OCI-M2 (cell line): Measurements from ENCODE around the gene WFDC1.

Experiments used
- DNase-seq: peaks from one replicate; lab custom pipeline; 2025; ENCODE audit not compliant: unreplicated experiment; lab: John Stamatoyannopoulos, UW

Gene WFDC1

DNA sequence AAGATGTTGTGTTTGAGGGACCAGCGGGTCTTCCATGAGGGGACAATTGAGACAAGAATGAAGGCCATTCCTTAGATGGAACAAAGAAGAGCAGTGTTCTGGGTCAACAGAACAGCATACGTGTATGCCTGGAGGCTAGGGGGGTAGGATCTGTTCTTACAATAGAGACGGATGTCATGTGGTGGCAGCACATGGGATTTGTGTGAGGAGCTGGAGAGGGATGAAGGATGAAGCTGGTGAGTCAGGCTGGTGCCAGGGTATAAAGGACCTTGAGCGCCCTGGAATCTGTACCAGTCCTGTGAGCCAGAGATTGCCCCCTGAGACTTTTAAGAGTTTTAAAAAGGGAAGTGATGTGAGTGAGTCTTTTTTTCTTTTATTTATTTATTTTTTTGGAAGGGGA, 22.8 kb upstream of the WFDC1 start:
- no peak for DNase-seq

- no peak for DNase-seq
Observed at GRCh38 chr16:84272740-84273320, 21.8 kb upstream of the WFDC1 start.

- DNase-seq = no peak
Observed at GRCh38 chr16:84274515-84274914, 20.2 kb upstream of the WFDC1 start.

GRCh38 chr16:84275585-84276151, 19.0 kb upstream of the WFDC1 start:
- DNase-seq = no peak

DNA sequence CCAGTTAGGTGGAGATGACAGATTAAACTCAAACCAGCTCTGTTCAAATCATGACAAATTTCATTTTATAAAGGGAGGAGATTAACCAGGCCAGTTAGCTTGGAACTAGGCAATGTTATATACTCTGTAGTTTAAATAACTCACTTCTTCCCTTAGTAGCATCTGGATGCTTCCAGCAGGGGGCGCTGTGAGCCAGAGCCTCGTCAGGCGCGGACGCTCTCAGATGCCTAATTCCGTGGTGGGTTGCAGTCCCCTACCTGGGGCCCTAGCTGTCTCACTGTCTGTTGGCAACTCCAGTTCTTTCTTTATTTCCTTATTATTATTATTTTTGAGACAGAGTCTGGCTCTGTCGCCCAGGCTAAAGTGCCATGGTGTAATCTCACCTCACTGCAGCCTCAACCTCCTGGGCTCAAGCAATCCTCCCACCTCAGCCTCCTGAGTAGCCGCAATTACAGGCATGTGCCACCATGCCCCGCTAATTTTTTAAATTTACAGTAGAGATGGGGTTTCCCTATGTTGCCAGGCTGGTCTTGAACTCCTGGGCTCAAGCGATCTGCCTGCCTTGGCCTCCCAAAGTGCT, 17.3 kb upstream of the WFDC1 start:
- no peak for DNase-seq

DNA sequence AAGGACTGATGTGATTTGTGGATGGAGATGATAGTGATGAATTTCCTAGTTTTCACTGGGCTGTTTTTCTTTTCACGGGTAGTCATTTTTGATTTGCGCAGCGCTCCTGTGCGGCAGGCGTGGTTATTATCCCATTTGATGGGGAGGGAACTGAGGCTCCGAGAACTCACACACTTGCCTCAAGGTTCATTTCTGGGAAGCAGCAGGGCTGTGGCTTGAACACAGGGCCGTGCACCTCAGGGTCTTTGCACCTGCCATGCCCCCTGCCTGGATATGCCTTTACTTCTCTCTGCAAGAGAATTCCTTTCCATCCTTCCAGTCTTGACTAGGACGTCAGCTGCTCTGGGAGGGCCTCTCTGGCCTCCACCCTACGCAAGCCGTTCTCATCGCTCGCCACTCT, 16.3 kb upstream of the WFDC1 start:
- no peak for DNase-seq

DNA sequence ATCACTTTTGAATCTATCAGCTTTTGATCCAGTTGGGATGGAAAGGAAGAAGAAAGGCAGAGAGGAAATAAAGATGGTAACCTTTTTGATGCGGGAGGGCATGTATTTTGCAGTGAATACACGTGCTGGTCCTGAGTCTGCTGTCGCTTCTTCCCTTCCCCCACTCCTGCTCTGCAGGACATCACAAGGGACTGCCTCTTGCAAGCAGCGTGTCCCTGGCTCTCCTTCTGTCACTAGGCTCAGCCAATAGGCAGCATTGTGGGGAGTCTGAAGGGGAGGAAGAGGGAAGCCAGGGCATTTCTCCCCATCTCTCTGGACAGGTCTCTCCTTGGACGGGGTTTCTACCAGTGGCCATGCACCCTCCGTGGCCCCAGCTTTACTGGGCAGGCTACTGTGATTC, 15.7 kb upstream of the WFDC1 start:
- DNase-seq = no peak

GRCh38 chr16:84279881-84280280, 14.8 kb upstream of the WFDC1 start:
- no peak for DNase-seq

- no peak for DNase-seq
Observed at GRCh38 chr16:84281074-84281473, 13.6 kb upstream of the WFDC1 start.

DNA sequence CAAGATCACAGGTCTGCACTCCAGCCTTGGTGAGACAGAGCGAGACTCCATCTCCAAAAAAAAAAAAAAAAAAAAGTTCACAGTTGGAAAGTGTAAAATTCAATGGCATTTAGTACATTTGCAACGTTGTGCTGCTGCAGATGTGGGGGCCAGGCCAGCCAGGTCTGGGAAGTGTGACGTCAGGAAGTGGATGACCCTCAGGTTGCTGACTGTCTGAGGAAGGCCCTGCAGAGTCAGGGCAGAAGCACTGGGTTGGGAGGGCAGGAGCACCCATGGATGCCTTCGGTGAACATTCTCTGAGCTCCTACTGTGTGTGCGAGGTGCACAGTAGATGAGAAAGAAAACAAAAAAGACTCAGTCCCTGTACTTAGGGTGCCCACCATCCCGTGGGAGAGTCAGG, 12.1 kb upstream of the WFDC1 start:
- no peak for DNase-seq

GRCh38 chr16:84283314-84284153, 11.1 kb upstream of the WFDC1 start:
- DNase-seq = no peak

- no peak for DNase-seq
Observed at GRCh38 chr16:84284154-84284722, 10.4 kb upstream of the WFDC1 start.

GRCh38 chr16:84286578-84287240, 8.0 kb upstream of the WFDC1 start:
- DNase-seq = no peak

- no peak for DNase-seq
Observed at GRCh38 chr16:84288902-84289301, 5.8 kb upstream of the WFDC1 start.

DNA sequence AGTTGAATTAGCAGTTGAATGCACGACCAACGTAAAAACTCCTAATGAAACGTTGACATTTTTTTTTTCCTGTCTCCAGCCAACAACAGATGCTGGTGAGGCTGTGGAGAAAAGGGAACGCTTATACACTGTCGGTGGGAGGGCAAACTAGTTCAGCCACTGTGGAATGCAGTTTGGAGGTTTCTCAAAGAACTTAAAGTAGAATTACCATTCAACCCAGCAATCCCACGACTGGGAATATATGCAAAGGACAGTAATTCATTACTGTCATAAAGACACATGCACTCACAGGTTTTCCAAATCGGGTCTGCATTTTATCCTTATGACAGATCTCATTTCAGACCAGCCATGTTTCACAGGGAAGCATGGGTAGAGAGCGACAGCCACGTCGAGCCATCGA, 3.5 kb upstream of the WFDC1 start:
- DNase-seq = no peak

DNA sequence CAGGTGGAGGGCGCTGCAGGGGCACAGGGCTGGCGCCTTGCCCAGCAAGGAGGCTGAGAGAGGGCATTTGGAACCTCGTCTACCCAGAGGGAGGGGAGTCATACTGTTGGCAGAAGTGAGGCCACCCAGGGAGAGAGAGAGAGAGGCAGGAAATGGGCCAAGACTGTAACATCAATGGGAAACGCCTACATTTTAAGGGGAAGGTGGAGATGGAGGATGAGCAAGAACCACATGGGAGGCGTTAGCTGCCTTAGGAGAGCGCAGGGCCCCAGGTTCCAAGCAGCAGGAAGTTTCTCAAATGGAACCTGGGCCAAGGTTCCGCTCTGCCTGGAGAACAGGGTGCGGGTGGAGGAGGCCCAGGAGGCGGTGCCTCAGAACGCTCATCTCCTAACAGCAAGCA, 2.7 kb upstream of the WFDC1 start:
- DNase-seq = no peak

DNA sequence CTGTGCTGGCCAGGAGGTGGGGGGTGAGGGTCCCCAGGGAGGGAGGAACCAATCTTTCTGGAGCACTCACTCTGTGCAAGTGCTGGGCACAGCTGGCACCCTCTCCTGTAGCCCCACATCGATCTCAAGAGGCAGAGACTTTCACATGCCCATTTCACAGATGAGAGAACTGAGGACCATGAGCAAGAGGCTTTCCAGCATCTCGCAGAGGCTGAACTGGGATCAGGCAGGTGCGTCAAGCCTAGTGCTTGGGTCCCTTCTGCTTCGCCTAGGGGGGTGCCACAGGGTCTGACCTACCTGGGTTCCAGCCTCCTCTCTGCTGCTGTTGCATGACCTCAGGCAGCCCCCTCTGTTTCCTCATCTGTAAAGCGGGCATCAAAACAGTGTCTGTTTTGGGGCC, 1.3 kb upstream of the WFDC1 start:
- DNase-seq = no peak

- DNase-seq = no peak
Observed at GRCh38 chr16:84294117-84294516, 561 bp upstream of the WFDC1 start.

- DNase-seq = no peak
Observed at GRCh38 chr16:84295203-84295860, 654 bp downstream of the WFDC1 start.

DNA sequence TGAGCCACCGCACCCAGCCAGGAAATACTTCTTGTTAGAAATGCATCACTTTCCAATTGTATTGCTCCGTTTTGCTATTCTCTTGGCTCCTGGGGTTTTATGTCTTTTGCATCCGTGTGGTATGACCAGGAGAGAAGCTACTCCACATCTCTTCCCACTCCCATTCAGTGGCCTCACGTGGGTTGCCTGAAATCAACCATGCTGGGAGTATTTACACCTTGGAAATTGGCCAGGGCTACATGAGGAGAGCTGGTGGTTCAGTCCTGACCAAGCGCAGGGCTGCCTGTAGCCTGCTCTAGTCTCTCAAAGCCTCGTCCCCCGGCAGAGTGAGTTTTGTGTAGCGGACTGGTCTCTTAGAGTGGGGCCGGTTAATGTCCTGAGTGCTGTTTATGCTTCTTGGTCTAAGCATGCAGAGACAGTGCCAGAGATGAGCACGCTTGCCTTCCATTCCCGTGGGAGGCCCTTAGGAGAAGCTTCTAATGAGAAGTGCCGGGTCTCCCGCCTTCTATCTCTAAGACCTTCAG, 3.8 kb downstream of the WFDC1 start:
- no peak for DNase-seq
